DOHH2 (cell line): ENCODE results near the gene ELAVL2.

Source experiments
- H3F3A ChIP-seq: fragments of 200-600 bp; sonication (generic), shearing (Covaris generic); 2 replicates; pipeline ENCODE4 v1.6.0; 2016; ENCODE audit warnings: antibody characterized with exemption, mild to moderate bottlenecking; ENCODE audit not compliant: control insufficient read depth, insufficient read depth
- H3K27ac ChIP-seq: fragments of 200-600 bp; sonication (generic); 2 replicates; pipeline ENCODE4 v1.5.1; 2014; ENCODE audit warnings: low read depth, mild to moderate bottlenecking, low read length, moderate library complexity
- H3K27me3 ChIP-seq: fragments of 200-600 bp; sonication (generic); 2 replicates; pipeline ENCODE4 v1.6.1; 2014; ENCODE audit warnings: mild to moderate bottlenecking, low read length, mixed read lengths; ENCODE audit not compliant: control insufficient read depth
- H3K36me3 ChIP-seq: fragments of 200-600 bp; sonication (generic); 2 replicates; pipeline ENCODE4 v1.6.1; 2014; ENCODE audit warnings: mild to moderate bottlenecking, low read length, moderate library complexity, mixed read lengths; ENCODE audit not compliant: control insufficient read depth
- H3K4me1 ChIP-seq: fragments of 200-600 bp; sonication (generic); 2 replicates; pipeline ENCODE4 v1.6.1; 2014; ENCODE audit warnings: mild to moderate bottlenecking, low read length, mixed read lengths; ENCODE audit not compliant: control insufficient read depth
- H3K4me2 ChIP-seq: fragments of 200-600 bp; sonication (generic); 2 replicates; pipeline ENCODE4 v1.6.0; 2014; ENCODE audit warnings: mild to moderate bottlenecking, low read length, moderate library complexity
- H3K4me3 ChIP-seq: fragments of 200-600 bp; sonication (generic); 2 replicates; pipeline ENCODE4 v1.5.1; 2014; ENCODE audit warnings: mild to moderate bottlenecking, low read length, mixed read lengths
- H3K79me2 ChIP-seq: fragments of 200-600 bp; sonication (generic); 2 replicates; pipeline ENCODE4 v1.6.1; 2014; ENCODE audit warnings: mild to moderate bottlenecking, low read length, mixed read lengths; ENCODE audit not compliant: control insufficient read depth
- H3K9me2 ChIP-seq: fragments of 200-600 bp; sonication (generic); replicated peaks from 2 replicates; pipeline ENCODE4 v1.6.1; 2014; ENCODE audit warnings: mild to moderate bottlenecking, low read length, mixed read lengths; ENCODE audit not compliant: control insufficient read depth
- H3K9me3 ChIP-seq: fragments of 200-600 bp; sonication (generic); 2 replicates; pipeline ENCODE4 v1.6.1; 2014; ENCODE audit warnings: antibody characterized with exemption, low read length, mixed read lengths; ENCODE audit not compliant: control insufficient read depth, insufficient read depth
- H4K20me1 ChIP-seq: fragments of 200-600 bp; sonication (generic); 2 replicates; pipeline ENCODE4 v1.6.0; 2014; ENCODE audit warnings: low read depth, mild to moderate bottlenecking, antibody characterized with exemption, low read length, moderate library complexity; ENCODE audit not compliant: control insufficient read depth, insufficient read depth
- EZH2phosphoT487 ChIP-seq: fragments of 200-600 bp; sonication (generic); IDR thresholded peaks from 2 replicates; pipeline ENCODE4 v1.6.1; 2017; ENCODE audit warnings: borderline replicate concordance, mild to moderate bottlenecking, antibody characterized with exemption, low read length, moderate library complexity, mixed read lengths
- TF ChIP-seq, protein P1 (sequence below): fragments of 200-600 bp; sonication (generic); IDR thresholded peaks from one replicate; pipeline ENCODE4 v1.5.1; 2014; ENCODE audit warnings: antibody characterized with exemption, mild to moderate bottlenecking, low read depth, low read length; ENCODE audit not compliant: poor library complexity, severe bottlenecking

Gene ELAVL2

DNA sequence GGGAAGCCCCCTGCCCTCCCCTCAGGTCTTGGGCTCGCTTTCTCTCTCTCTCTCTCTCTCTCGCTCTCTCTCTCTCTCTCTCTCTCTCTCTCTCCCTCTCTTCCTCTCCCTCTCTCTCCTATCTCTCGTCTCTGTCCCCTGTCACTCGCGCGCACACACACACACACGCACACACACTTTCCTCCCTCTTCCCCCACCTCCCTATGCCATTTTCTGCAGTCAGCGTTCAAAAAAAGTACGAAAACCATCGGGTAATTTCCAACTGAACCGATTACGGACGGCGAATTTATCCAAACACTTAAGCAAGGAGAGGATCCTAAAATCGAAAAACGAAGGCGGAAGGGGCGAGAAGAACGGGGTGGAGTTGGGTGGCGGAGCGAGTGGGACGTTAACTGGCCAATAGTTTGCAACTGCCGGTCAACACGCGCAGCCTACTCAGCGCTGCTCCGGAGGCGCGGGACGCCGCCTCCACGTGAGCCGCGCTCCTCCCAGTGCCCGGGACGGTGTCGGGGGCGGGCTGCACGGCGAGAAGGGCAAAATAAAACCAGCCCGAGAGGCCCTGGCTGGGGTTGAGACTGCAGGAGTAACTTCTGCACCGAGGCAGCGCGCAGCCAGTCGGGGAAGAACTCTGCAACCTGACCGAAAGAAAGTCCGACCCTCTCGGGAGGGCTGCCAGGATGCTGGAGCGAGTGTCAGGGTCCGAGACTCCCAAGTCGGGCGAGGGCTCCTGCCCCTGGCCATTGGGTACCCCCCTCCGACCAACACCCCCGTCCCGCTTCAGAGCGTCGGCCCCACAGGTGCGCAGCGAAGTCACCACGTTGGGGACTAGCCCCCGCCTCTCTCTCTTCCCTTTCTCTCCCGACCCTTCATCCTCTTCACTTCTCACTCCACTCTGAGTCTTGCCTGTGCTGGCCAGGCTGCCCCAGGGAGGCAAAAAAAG, 24.9 kb upstream of the ELAVL2 start:
- H3K27ac ChIP-seq = no peak overlapping the region

GRCh38 chr9:23850242-23850689, 24.2 kb upstream of the ELAVL2 start:
- no peaks in the 10 kb centered on the region for H4K20me1 ChIP-seq
- H3K27ac ChIP-seq = no peak overlapping the region
- no peaks in the 10 kb centered on the region for H3F3A ChIP-seq
- no peaks in the 10 kb centered on the region for H3K36me3 ChIP-seq
- TF ChIP-seq, protein P1, sequence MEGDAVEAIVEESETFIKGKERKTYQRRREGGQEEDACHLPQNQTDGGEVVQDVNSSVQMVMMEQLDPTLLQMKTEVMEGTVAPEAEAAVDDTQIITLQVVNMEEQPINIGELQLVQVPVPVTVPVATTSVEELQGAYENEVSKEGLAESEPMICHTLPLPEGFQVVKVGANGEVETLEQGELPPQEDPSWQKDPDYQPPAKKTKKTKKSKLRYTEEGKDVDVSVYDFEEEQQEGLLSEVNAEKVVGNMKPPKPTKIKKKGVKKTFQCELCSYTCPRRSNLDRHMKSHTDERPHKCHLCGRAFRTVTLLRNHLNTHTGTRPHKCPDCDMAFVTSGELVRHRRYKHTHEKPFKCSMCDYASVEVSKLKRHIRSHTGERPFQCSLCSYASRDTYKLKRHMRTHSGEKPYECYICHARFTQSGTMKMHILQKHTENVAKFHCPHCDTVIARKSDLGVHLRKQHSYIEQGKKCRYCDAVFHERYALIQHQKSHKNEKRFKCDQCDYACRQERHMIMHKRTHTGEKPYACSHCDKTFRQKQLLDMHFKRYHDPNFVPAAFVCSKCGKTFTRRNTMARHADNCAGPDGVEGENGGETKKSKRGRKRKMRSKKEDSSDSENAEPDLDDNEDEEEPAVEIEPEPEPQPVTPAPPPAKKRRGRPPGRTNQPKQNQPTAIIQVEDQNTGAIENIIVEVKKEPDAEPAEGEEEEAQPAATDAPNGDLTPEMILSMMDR = no peak
- no peak for TF ChIP-seq EZH2phosphoT487
- no peaks in the 10 kb centered on the region for H3K27me3 ChIP-seq
- H3K4me2 ChIP-seq = no peak overlapping the region
- no peaks in the 10 kb centered on the region for H3K79me2 ChIP-seq
- H3K4me3 ChIP-seq = no peak overlapping the region
- H3K4me1 ChIP-seq = no peaks in the 10 kb centered on the region
- H3K9me2 ChIP-seq = no peaks in the 10 kb centered on the region
- H3K9me3 ChIP-seq = peaks cover 4% of the 10 kb centered on the region; the same call in 1 of the 2 replicates

More for the DNA sequence above, 24.9 kb upstream of the ELAVL2 start:
- H3K9me3 ChIP-seq = peaks cover 4% of the 10 kb centered on the region; the same call in 1 of the 2 replicates
- no peaks in the 10 kb centered on the region for H3K9me2 ChIP-seq
- H3K27me3 ChIP-seq = no peaks in the 10 kb centered on the region
- H3K4me1 ChIP-seq = no peaks in the 10 kb centered on the region
- H3F3A ChIP-seq = no peaks in the 10 kb centered on the region
- H3K4me2 ChIP-seq = no peak overlapping the region
- no peak for TF ChIP-seq EZH2phosphoT487
- TF ChIP-seq, protein P1 = no peak
- no peaks in the 10 kb centered on the region for H3K36me3 ChIP-seq
- no peak overlapping the region for H3K4me3 ChIP-seq
- no peaks in the 10 kb centered on the region for H4K20me1 ChIP-seq
- no peaks in the 10 kb centered on the region for H3K79me2 ChIP-seq

DNA sequence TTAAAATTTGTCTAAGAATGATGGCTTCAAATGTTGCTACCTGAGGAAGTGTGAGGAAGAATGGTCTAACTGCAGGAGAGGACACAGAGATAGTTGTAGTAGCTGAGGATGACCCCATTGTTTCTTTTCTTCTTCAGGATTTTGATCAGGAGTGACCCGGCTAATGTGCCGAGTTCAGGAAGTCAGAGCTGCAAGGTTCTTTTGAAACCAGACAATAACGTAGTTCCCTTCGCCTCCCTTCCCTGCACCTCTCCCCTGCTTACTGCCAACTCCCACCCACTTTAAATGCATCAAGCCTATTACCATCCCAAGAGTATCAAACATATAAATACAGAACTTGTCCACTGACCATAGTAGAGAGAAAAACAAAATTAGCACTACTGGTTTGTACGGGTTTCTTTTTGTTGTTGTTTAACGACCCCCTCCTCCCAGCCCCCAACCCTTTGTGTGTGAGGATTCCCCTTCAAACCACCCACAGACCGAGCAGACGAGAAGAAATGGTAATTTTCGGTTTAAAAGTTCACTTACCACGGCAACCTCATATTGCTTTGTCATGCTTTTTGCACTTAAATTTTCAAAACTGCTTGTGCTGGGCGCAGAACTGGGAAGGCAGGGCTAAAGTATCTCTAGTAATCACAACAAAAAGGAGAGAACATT, 23.5 kb upstream of the ELAVL2 start:
- Histone ChIP-seq H3K27me3 (no peaks in the 10 kb centered on the region), H3K36me3 (no peaks in the 10 kb centered on the region), H3K27ac (no peak overlapping the region), H3K9me2 (no peaks in the 10 kb centered on the region), H3K4me3 (no peak overlapping the region), H3K9me3 (peaks cover 4% of the 10 kb centered on the region; the same call in 1 of the 2 replicates), H3K79me2 (no peaks in the 10 kb centered on the region), H3K4me1 (no peaks in the 10 kb centered on the region), H3K4me2 (no peak overlapping the region), H3F3A (no peaks in the 10 kb centered on the region), H4K20me1 (no peaks in the 10 kb centered on the region)
- TF ChIP-seq EZH2phosphoT487 = no peak
- TF ChIP-seq, protein P1 = no peak
